Mucosa of gallbladder (tissue), 1 donor: ENCODE results near the gene MTTP. TPM values are rescaled to one million over a fixed set of nuclear protein-coding genes. Genes with fewer than 3 reads are reported as not detected.

Experiments used
- DNase-seq: peaks from one replicate; pipeline ENCODE4 v3.0.0-alpha.2; 2020; ENCODE audit warnings: low spot score
- total RNA-seq: library from RNA; stranded (reverse); gene quantifications from one replicate; pipeline ENCODE4 v1.2.1, GENCODE V29; 2021
- donor health status: DM: no; HTN: no; CAD: no.

MTTP gene
- total RNA-seq, 1 donor from 2014 or later = 3.8 TPM

DNA sequence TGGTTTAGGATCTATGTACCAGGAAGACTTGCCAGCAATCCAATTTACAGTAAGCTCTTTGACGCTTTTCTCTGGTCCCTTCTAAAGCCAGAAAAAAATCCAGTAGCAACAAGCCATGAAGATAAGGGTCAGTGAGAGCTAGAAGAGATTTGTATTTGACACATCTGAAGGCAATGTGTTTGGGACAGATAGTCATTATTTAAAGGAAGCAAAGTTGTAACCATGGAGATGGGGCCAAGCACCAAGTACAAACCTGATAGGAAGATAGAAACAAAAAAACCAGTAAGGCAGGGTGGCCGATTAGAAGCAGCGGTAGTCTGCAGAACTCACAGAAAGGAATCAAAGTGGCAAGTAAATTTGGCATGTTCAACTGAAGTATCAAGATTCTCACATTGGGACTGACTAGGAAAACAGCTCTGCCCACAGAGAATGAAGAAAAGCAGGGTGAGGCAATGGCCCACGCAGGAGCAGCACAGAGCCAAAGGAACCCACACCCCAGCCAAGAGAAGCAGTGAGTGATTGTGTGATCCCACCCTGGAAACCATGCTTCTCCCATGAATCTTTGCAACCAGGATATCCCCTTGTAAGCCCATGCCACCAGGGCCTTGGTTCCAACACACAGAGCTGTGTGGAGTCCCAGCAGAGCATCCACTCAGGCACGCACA is 95.9 kb downstream of the MTTP start:
- DNase-seq = no peak

Other genes with a start within 250 kb of the MTTP start
- gene ADH1C, start 222.1 kb upstream of the MTTP start, total RNA-seq = 41.6 TPM
- gene ADH7, start 139.5 kb upstream of the MTTP start, total RNA-seq = not detected
- not detected for gene C4orf17, start 63.8 kb upstream of the MTTP start, total RNA-seq
- 7.3 TPM for gene TRMT10A, start 10.8 kb upstream of the MTTP start, total RNA-seq
- 0.12 TPM for gene C4orf54, start 83.0 kb downstream of the MTTP start, total RNA-seq
- 23.3 TPM for gene DAPP1, start 242.0 kb downstream of the MTTP start, total RNA-seq